AG09319 (cell line): ENCODE results near the gene CPM.

Source experiments
- DNase-seq: peaks from one replicate; pipeline ENCODE4 v3.0.0-alpha.2; 2010; ENCODE audit warnings: low read depth; ENCODE audit errors: extremely low read depth
- CTCF ChIP-seq: IDR thresholded peaks from 2 replicates; pipeline ENCODE4 v1.5.1; 2011; ENCODE audit warnings: low read depth, mild to moderate bottlenecking, inconsistent platforms, low read length, moderate library complexity

Gene CPM

DNA sequence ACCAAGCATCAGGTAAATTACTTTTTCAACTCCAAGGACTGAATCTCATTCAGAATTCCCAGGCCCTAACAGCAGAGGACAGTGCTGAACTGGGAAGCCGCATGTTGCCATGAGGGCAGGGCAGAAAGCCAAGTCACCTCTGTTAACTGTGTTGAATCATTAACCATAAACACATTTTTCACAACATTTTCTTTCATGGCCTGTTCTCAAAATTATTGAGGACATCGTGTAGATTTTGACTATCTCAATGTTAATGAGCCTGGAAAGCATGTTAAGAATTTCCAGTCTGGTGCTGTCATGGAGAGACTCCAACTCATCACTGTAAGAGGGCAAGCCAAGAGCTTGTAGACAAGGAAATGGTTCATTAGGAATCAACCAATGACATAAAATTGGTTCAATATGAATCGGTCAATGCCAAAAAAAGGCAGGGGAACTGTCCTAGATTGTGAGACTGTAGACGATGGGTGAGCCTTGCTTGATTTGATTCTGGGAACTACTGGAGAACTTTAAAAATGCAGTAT is 33.7 kb downstream of the CPM start:
- peak; percentile 85 for TF ChIP-seq CTCF
- peak; percentile 73 for DNase-seq

- TF ChIP-seq CTCF, result no peak
- no peak for DNase-seq
Observed at GRCh38 chr12:68896881-68897540, 36.0 kb downstream of the CPM start.

DNA sequence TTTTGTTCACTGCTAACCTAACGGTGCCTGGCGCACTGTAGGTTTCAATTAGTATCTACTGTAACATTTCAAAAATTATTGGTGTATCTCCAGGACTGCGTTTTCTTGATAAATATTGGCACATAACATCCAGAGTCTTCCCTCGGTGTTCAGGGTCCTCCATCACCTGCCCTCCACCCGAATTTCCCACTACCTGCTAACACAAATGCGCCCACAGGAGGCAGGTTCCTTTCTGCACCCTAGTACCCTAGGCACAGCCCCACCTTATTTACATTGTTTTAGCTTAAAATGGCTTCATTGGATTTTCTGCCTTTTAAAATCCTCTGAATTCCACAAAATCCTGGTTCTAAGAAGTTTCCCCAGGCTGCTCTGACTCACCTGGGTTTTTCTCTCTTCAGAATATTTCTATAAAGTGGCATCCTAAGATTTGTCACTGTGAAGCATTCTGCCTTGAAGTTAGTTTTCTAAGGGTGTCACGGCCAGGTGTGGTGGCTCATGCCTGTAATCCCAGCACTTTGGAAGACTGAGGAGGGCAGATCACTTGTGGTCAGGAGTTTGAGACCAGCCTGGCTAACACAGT is 38.6 kb downstream of the CPM start:
- DNase-seq, result no peak
- no peak for TF ChIP-seq CTCF

GRCh38 chr12:68893741-68894140 is 39.2 kb downstream of the CPM start:
- no peak for TF ChIP-seq CTCF
- no peak for DNase-seq

- no peak for TF ChIP-seq CTCF
- DNase-seq, result no peak
Observed at GRCh38 chr12:68893201-68893600, 39.8 kb downstream of the CPM start.

- TF ChIP-seq CTCF, result no peak
- no peak for DNase-seq
Observed at GRCh38 chr12:68891141-68891540, 41.8 kb downstream of the CPM start.

DNA sequence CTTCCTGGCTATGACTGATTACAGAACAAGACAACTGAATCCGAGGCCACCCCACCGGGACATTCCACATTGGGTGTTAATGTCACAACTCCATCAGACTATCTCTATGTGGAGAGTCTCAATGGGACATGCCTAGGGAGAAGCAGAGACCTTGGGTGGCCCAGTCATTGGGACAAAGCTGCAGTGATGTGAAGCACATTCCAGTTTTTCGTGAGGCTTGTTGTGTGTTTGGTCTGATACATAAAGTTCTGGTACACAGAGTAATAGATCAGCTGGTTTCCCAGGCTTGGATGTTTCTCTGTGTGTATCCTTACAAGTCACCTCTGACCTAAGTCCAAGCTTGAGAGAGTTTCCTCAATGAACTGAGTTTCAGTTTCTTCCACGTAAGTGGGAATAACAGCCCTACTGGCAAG is 42.3 kb downstream of the CPM start:
- no peak for DNase-seq
- no peak for TF ChIP-seq CTCF
